NT2/D1 (cell line): ENCODE results near the gene OASL.

Experiments used
- SUZ12 ChIP-seq: IDR thresholded peaks from 2 replicates; pipeline ENCODE4 v1.6.1; 2011; ENCODE audit not compliant: insufficient read length, insufficient read depth; ENCODE audit errors: extremely low read depth
- YY1 ChIP-seq: IDR thresholded peaks from 2 replicates; pipeline ENCODE4 v1.6.1; 2011; ENCODE audit not compliant: insufficient read length, insufficient read depth
- ZNF274 ChIP-seq: IDR thresholded peaks from 2 replicates; pipeline ENCODE4 v1.6.1; 2011; ENCODE audit warnings: mild to moderate bottlenecking, low read depth, low read length

DNA sequence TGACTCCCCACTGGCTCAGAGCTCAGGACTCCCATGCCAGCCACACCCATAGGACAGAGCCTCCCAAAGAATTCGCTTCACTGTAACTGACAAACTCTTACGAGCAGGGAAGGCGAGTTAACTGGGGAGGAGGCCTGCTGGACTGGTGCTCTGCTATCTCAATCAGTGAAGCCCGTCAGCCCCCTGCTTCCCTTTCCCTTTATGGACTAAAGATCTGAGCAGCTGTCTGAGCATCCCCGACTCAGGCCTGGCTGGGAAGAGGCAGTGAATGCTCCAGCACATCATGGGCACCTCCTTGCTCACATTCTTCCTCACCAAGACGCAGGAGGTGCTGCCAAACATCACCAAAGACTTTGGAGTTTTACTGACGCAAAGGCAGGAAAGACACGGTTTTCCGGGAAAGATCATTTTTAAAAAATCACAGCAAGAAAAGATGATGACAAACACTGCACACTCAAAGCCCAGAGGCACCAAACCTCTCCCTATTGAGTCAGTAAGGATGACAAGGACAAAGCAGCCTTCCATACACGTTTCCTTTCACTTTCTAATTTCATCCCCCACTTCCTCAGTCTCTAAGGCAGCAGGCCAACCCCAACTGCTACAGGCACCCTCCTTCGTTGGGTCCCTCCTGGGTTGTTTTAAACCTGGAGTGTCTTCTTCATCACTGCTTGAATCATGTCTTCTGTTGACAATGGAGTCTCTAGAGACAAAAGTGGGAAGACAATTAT is 48.6 kb upstream of the OASL start:
- TF ChIP-seq ZNF274 (no peak), YY1 (no peak), SUZ12 (no peak)
